Subcutaneous adipose tissue (tissue), 4 donors: ENCODE data around the gene PARD3. TPM values are rescaled to one million over a fixed set of nuclear protein-coding genes. Genes with fewer than 3 reads are reported as not detected.

ENCODE experiments used
- CTCF ChIP-seq: fragments of 450-650 bp; IDR thresholded peaks from one replicate; pipeline ENCODE4 v1.5.1; 2016; ENCODE audit warnings: low read depth, mild to moderate bottlenecking, control low read depth, antibody characterized with exemption, moderate library complexity
- total RNA-seq, 4 donors: library from RNA; depleted of rRNA; stranded (reverse); fragments of >200 nt; gene quantifications; one replicate each; pipeline ENCODE4 v1.1.0, GENCODE V29; 2016

Gene PARD3
- total RNA-seq, 4 donors from 2014 or later, result 39.4 to 70.3 (median 45.0) TPM

GRCh38 chr10:34438741-34439140 lies 376.4 kb downstream of the PARD3 start:
- TF ChIP-seq CTCF, result no peak

GRCh38 chr10:34437906-34438305 lies 377.2 kb downstream of the PARD3 start:
- no peak for TF ChIP-seq CTCF

GRCh38 chr10:34434119-34434594 lies 380.9 kb downstream of the PARD3 start:
- no peak for TF ChIP-seq CTCF

- no peak for TF ChIP-seq CTCF
Measured at GRCh38 chr10:34433241-34434076, 381.6 kb downstream of the PARD3 start.

GRCh38 chr10:34432589-34432988 lies 382.5 kb downstream of the PARD3 start:
- TF ChIP-seq CTCF, result no peak

GRCh38 chr10:34430685-34431084 lies 384.4 kb downstream of the PARD3 start:
- TF ChIP-seq CTCF, result no peak

GRCh38 chr10:34428501-34428900 lies 386.6 kb downstream of the PARD3 start:
- no peak for TF ChIP-seq CTCF
